Endothelial cell of umbilical vein (primary cell): ENCODE results near the gene ANKRD18B.
"Not testable (repeated sequence)": the region's sequence is repeated elsewhere in the genome, so short reads cannot be mapped to it uniquely, and the experiment has no call there.

Experiments used
- EZH2 ChIP-seq: IDR thresholded peaks from 2 replicates; pipeline ENCODE4 v1.6.1; 2012; ENCODE audit warnings: borderline replicate concordance, low read depth, mild to moderate bottlenecking, moderate library complexity, low read length, inconsistent platforms; ENCODE audit not compliant: severe bottlenecking
- POLR2A ChIP-seq: IDR thresholded peaks from 2 replicates; pipeline ENCODE4 v1.6.1; 2012; ENCODE audit warnings: low read depth, mild to moderate bottlenecking, control low read depth, low read length
- TF ChIP-seq, protein P1 (sequence below), 2 donors: IDR thresholded peaks; 1 replicate in 1 of 2; 2 replicates in 1 of 2; pipeline ENCODE4 v1.5.1; 2011; ENCODE audit warnings: low read length in 2 of 2, mild to moderate bottlenecking in 2 of 2, moderate library complexity in 2 of 2, control low read depth in 1 of 2, inconsistent platforms in 1 of 2, low read depth in 1 of 2; ENCODE audit not compliant: insufficient read depth in 1 of 2; ENCODE audit errors: extremely low read depth in 1 of 2
- TF ChIP-seq, protein P2 (sequence below): IDR thresholded peaks from 2 replicates; pipeline ENCODE4 v1.6.1; 2011; ENCODE audit not compliant: insufficient read depth, insufficient read length

DNA sequence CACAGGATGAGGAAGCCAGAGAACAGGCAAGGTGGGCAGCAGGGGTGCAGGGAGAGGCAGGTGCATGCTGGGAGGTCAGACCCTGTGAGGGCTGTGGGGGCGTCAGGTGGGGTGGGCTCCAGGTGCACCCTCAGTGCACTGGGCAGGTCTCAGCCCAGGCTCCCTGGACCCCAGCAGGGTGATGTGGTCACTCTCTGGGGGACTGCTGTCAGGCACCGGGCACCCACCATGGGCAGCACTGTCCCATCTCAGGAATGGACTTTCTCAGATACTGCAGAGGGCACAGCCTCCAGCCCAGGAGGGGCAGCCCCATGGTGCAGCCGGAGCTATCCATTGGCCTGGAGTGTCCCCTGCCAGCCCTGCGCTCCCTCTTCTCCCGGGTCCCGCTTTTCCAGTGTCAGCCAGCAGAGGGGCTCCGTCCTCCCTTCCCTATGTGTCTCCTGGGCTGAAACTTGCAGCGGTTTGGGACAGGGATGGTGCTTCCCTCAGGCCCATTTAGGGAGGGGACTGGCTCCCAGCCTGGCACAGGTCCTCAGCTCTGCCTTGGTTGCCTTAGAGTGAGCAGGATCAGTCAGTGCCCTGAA is 74.8 kb downstream of the ANKRD18B start:
- TF ChIP-seq POLR2A, EZH2: not testable (repeated sequence)
- TF ChIP-seq, protein P1, sequence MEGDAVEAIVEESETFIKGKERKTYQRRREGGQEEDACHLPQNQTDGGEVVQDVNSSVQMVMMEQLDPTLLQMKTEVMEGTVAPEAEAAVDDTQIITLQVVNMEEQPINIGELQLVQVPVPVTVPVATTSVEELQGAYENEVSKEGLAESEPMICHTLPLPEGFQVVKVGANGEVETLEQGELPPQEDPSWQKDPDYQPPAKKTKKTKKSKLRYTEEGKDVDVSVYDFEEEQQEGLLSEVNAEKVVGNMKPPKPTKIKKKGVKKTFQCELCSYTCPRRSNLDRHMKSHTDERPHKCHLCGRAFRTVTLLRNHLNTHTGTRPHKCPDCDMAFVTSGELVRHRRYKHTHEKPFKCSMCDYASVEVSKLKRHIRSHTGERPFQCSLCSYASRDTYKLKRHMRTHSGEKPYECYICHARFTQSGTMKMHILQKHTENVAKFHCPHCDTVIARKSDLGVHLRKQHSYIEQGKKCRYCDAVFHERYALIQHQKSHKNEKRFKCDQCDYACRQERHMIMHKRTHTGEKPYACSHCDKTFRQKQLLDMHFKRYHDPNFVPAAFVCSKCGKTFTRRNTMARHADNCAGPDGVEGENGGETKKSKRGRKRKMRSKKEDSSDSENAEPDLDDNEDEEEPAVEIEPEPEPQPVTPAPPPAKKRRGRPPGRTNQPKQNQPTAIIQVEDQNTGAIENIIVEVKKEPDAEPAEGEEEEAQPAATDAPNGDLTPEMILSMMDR (IDR thresholded peaks at IDR 0.05; ENCODE audit: extremely low read depth in 1 of 2, insufficient read depth in 1 of 2, low read depth in 1 of 2, low read length in 2 of 2): not testable (repeated sequence)
- TF ChIP-seq, protein P2, sequence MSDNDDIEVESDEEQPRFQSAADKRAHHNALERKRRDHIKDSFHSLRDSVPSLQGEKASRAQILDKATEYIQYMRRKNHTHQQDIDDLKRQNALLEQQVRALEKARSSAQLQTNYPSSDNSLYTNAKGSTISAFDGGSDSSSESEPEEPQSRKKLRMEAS: not testable (repeated sequence)
